Measurements from ENCODE around the gene FAM174C.
"Not testable (repeated sequence)": the region's sequence is repeated elsewhere in the genome, so short reads cannot be mapped to it uniquely, and the experiment has no call there.

The FAM174C gene

DNA sequence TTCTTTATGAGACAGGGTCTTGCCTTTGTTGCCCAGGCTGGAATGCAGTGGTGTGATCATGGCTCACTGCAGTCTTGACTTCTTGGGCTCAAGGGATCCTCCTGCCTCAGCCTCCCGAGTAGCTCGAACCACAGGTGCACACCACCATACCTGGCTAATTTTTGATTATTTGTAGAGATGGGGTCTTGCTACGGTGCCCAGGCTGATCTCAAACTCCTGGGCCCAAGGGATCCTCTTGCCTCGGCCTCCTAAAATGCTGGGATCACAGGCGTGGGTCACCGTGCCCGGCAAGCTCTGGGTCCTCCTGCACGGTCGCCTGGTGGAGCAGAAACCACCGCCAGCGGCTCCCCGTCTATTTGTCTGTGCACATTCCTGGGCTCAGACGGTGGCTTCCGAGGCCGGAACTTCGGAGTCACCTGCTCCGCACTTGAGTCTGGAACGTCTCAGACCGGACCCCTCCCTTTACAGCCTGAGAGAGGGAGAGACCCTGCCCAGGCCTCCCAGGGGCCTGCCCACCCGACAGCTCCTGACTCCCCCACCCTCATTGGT is 32.5 kb downstream of the FAM174C start:
- no peak for DNase-seq

DNA sequence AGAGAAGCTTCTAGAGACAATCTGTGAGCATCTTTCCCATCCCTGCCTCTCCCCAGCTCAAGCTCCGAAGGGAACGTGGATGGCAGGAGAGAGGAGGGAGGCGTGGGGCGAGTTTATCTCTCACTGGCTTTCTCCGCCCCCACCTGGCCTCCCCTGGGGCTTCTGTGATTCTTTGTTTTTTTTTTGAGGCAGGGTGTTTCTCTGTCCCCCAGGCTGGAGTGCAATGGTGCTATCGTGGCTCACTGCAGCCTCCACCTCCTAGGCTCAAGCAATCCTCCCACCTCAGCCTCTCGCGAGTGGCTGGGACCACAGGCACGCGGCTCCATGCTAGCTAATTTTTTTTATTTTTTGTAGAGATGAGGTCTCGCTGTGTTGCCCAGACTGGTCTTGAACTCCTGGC is 33.4 kb downstream of the FAM174C start:
- no peak for DNase-seq

DNA sequence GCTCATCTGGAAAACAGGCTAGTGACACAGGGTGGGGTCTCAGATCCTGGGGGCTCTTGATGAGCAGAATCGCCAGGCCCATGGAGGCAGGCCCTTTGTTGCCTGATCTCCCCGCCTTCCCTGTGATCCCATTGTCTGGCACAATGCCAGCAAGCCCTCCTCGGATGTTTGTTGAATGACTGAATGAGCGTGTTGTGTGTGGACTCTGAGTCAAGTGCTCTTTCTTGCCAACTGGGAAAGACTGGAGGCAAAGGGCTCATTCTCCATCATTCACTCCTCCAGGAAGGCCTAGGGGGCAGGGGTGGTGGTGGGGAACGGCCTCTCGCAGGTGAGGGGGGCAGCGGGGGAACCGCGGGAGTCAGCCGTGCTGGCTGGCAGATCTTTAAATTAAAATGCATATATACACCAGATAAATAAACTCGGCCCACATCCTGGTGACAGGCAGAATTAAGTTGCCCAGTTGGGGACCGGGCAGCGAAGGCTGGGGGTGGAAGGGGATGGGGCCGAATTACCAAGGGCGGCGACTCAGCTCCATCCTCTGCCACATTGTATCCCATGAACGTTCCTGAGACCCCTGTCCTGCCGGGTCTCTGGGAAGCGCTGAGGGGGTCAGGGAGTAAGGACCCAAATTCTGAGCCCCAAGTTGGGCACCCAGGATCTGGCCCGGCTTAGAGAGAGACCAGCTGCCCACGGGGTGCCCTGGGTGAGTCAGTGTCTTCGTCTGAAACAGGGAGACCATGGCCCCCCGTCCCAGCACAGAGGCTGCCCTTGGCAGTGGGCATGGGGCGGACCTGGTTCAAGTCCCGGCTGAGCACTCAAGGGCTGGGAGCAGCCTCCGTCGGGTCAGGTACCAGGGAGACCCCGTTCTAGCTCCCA is 34.9 kb downstream of the FAM174C start:
- DNase-seq = no peak

DNA sequence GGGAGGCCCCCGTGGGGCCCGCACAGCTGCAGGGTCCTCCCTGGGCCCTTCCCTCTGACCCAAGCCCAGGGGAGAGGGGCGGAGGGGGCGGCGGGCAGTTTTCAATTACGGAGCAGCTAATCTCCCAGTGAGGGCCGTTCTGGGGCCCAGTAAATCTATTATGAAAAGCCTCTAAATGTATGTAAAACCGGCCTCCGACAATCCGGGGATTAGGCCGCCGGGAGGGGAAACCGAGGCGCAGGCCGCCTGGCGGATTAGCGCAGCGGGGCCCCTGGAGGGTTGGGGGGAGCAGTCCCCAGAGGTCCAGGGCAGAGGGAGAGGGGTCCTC is 35.5 kb downstream of the FAM174C start:
- no peak for DNase-seq

DNA sequence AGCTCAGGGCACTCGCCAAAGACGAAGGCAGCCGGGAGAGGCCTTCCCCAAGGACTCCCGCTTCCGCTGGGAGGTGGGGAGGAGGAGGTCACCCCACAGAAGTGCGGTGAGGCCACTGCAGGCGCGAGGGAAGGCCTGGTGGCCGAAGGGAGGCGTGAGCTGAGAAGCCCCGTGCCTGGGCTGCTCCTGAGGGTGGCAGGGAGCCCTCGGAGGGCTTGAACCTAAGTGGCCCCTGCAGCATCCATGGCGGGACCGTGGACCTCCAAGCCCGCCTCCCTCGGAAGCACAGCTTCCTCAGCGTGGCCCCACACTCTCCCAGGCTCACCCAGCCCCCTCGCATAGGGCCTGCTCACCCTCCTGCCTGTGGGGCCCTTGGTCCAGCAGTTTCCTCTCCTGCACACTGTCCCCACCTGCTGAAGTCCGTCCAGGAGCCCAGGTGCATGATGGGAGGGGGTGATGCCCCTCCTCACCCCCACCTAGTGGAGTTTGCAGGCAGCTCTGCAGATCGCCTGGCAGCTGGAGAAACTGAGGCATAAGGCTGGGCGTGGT is 36.3 kb downstream of the FAM174C start:
- DNase-seq = no peak

DNA sequence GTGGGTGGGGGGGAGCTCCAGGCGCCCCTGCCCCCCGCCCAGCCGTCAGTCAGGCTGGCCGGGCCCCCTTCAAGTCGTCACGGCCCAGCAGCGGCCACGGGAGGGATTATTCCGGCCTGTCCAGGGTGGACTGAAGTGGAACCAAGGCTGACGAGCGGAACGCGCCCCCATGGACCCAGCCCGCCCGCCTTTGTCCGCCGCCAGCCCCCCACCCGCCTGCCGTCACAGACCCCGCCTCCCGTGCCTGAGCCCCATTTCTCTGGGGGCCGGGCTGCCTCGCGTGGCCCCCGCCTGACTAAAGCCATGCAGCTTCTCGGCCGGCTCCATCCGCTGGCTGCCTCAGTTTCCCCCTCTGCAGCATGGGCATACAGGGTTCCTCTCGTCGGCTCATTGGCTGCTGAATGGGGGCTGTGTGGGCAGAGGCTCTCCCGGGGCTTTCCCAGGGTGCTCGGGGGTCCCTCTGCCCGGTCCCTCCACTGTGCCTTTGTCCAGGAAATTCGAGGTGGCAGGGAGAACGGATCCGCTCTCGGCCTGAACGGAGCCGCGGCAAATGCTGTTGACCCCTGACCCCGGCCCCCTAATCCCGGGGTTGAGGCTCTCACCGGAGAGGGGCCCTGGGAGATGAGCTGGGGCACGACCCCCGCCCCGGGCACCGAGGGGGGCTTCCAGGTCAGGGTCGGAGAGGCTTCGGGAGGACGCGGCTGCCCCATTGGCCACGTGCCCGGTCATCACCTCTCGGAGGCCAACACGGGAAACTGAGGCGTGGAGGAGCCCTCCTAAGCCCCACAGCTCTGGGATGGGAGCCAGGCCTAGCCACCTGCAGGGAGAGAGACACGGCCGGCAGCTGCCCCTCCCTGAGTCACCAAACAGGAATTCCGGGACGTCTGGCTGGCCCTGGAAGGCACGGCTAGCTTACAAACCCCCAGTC is 37.7 kb downstream of the FAM174C start:
- no peak for DNase-seq

DNA sequence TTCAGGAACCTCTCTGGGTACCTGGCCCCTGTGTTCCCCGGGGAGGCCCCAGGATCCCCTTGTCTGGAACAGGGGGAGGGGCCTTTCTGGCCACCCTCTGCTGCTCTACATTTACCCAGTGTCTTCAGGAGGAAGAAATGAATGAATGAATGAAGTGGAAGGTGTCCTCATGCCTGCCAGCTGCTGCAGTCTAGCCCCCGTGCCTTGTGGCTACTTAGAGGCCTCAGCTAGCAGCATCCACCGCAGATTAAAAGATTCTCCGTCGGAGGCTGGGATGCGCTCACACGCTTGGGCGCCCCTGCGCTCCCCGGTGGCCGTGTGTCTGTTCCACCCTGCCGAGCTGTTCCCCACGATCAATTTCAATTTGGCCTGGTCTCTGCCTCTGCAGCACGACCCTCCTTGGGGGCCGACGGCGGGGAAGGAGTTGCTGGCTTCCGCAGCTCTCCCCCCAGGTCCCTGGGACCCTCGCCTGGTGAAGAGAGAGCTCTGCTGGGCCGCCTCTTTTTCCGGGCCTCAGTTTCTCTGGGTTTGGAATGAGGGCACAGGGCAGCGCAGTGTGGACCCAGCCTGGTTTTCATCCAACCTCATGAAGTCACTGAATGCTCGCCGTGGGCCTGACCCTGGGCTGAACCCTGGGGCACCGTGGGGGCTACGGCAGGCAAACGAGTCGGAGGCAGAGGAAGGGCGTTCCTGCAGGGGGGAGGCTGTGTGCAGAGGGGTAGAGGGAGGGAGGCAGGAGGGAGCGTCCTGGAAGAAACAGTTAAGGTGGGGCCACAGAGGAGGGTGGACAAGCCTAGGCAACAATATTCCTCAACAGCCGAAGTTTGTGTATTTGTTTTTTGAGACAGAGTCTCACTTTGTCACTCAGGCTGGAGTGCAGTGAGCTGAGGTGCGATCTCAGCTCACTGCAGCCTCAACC is 38.6 kb downstream of the FAM174C start:
- DNase-seq = no peak

DNA sequence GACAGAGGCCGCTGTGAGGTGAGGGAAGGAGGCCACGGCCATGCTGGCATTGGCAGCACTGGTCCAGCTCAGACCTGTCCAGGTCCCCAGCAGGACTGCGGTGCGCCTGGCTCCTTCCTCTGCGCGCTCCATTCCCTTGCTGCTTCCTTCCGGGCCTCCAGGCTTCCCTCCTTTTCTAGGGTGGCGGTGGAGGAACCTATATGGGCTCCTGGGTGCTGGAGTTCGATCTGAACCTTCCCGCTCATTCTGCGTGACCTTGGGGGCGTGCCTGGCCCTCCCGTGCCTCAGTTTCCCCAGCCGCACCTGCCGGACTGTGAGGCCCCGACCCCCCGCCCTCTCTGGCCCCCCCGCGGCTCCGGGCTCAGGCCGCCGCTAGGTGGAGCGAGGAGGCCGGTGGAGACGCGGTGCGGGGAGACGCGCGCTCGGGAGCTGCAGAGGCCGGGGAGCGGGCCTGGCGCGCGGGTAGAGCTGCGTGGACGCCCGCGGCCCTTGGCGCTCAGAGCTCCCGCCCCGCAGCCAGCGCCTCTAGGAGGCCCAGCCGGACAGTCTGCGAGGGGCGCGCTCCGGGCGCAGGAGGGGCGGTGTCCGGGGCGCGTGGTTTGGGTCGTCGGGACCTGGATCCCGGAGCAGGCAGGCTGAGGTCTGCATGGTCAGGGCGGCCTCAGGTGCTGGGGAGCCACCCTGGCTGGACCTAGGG is 40.3 kb downstream of the FAM174C start:
- no peak for DNase-seq

DNA sequence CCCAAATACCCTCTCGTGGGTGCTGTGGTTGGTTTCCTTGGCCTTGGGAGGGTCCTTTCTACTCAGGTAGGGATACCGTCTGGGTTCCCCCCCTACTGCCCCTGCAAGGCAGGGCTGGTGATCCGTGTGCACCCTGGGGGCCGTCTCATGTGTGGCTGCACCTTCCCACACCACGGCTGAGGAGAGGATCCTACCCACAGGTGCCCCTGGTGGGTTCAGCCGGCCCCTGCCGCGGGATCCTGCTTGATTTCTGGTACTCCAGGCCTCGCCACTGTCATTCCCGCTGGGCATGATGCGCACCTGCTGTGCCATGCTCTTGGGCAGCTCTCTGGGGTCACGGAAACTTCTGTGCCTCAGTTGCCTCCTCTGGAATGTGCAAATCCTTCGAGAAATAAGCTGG is 41.1 kb downstream of the FAM174C start:
- no peak for DNase-seq

DNA sequence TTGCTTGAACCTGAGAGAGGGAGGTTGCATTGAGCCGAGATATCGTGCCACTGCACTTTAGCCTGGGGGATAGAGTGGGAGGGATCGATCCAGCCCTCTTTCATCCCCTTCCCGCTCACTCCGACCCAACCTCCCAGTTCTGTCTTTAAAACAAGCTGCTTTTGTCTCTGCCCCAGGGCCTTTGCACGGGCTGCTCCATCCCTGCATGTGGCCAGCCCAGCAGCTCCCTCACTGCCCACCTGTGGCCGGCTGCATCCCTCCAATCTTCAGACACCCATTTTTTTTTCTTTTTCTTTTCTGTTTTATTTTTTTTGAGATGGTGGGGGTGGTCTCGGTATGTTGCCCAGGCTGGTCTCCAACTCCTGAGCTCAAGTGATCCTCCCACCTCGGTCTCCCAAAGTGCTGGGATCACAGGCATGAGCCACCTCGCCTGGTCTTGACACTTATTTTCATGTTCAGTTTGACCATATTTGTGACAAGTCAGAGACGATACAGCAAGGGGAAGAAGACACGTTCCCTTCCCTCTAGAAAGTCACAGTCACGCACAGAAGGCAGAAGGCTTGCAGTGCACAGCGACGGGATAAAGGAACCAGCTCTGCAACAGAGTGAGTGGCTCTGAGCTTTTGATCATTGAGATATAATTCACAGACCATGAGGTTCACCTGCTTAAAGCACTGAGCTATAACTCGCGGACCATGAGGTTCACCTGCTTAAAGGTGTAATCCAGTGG is 42.1 kb downstream of the FAM174C start:
- DNase-seq = no peak

DNA sequence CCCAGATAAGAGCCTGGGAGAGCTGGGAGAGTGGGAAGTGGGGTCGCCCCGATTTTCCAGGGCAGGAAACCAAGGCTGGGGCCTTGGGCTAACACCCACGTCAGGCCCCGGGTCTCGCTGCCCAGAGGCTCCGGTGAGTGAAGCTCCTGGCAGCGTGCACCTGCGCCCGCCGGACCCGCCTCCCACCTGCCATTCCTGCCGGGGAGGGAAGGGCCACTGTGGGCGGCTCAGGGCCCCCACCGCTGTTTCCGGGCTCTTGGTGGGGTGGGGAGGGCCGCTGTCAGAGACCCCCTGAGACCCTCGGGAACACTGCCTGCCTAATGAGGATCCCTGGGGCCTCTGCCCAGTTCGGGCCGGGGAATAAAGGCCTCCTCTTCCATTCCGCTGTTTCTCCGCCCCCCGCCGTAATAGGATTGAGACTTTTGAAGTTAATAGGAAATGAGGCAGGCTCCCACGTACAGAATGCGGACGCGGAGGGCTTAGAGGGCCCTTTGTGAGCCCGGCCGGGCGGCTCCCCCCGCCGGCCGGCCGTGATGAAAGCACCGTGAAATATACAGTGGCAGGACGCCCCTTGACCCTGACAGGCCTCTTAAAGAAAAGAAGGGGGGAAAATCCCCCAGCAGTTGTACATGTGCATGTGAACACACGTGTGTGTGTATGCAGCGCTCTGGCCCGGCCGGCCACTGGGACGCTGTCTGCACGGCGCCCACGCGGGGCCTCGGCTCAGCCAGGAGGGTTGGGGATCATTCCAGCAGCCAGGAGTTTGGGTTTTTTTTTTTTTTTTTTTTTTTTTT is 43.5 kb downstream of the FAM174C start:
- no peak for DNase-seq

DNA sequence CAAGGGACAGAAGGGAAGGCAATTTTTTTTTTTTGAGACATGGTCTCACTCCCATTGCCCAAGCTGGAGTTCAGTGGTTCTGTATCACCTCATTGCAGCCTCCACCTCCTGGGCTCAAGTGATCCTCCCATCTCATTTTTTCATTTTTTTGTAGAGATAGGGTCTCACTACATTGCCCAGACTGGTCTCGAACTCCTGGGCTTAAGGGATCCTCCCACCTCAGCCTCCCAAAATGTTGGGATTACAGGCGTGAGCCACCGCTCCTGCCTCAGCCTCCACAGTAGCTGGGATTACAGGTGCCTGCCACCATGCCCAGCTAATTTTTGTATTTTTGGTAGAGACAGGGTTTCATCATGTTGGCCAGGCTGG is 44.9 kb downstream of the FAM174C start:
- DNase-seq = not testable (repeated sequence)

DNA sequence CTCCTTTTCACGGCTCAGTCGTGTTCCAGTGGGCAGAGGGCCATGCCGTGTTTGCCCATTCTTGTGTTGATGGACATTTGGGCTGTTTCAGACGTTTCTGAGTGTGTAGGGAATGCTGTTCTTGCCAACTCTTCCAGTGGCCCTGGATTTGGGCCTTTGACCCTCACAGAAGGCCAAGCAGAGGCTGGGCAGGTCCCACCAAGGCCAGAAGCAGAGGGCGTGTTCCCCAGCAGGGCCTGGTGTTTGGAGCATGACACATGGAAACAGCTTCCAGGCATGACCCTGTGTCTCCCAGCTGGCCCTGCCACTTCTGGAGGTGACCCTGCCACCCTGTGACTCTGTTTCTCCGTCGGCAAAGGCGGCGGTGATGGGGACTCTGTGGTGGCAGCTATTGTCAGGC is 46.2 kb downstream of the FAM174C start:
- DNase-seq = no peak

DNA sequence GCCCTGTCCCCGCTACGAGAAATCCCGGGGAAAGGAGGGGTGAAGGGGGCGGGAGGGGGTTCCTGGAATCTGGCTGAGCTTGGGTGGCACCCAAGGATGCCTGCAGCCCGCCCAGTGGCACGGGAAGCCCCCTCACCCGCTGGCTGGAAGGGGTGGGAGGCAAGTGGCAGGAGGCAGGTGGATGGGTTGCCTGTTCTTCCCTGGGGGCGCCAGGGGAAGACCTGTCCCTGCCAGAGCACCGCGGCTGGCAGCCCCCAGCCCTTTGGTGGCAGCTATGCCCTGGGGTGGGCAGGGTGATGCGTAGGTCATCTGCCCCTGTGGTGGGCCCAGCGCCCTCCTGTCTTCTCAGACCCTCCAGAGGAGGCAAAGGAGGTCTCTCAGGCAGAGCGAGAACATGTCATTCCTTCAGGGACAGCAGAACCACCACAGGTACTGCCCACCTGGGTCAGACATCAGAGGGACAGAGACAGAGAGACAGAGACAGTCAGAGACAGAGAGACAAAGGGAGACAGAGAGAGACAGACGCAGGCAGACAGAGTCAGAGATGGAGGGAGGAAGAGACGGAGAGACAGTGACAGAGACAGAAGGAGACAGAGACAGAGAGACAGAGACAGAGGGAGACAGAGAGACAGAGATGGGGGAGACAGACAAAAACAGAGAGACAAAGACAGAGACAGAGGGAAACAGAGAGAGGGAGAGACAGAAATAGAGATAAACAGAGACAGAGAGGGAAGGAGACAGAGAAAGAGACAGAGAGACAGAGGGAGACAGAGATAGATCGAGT is 47.1 kb downstream of the FAM174C start:
- DNase-seq = no peak

DNA sequence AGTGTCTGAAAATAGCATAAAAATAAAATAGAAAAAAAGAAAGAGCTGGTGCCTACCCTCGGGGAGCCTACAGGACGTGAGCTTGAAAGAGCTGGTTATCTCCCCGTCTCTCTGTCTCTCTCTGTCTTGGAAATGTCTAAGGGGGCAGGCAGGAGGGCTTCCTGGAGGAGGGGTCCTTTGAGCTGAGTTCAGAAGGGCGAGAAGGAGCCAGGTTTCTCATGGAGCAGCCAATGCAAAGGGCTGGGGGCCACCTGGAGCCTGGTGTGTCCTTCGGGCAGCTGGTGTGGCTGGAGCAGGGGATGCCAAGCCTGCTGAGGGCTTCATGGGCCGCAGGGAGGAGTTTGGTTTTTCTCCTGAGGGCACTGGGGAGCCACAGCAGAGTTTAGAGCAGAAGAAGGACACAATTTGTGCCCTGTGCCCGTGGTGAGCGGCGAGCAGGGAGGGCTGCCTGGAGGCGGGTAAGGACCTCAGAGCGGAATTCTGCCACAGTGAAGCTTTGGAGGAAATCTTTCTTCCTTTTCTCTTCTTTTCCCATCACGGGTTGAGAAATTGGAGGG is 49.0 kb downstream of the FAM174C start:
- no peak for DNase-seq

DNA sequence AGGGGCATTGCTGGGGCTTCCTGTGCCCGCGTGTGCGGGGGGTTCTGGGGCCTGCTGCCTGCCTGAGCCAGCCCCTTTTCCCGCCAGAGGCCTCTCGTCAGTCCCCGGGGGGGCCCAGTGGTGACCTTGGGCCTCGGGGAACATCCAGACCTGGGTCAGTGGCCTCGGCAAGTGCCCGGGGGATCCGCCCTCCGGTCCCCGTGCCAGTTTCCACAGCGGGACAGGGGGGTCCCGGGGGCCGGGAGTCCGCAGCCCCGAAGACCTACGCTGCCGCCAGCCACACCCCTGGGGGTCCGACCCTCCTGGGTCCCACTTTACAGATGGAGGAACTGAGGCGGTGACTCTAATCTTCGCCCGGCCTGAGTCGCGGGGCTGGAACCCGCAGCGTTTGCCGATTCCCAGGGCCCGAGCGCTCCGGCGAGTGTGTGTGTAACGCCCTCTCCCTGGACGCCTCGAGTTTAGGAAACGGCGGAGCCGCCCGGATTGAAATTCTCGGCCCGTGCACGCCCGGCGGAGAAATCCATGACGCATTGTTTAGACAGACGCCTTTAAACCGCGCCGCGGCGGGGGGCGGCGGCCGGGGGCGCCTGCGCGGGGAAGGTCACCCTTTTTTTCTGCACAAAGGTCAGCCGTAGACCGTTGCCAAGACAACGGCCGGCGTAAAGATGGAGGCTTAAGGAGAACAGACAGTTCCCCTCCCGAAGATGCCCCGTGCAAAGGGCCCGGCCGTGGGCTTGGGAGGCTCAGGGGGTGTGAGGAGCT is 49.7 kb downstream of the FAM174C start:
- DNase-seq = no peak

DNA sequence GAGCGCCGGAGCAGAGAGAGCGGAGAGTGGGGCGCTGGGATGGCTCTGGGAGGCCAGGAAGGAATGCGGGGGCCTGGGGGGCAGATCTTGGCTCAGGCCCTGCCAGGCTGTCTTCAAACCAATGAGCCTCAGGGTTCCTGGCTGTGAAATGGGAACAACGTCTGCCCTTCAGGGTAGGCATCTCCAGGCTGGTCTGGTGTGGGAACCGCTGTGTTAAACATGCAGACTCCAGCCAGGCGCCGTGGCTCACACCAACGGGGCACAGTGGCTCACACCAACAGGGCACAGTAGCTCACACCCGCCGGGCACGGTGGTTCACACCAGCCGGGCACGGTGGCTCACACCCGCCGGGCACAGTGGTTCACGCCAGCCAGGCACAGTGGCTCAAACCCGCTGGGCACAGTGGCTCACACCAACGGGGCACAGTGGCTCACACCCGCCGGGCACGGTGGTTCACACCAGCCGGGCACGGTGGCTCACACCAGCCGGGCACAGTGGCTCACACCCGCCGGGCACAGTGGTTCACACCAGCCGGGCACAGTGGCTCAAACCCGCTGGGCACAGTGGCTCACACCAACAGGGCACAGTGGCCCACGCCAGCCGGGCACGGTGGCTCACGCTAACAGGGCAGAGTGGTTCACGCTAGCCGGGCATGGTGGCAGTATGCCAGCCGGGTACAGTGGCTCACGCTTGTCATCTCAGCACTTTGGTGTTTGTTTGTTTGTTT is 50.4 kb downstream of the FAM174C start:
- DNase-seq = no peak

DNA sequence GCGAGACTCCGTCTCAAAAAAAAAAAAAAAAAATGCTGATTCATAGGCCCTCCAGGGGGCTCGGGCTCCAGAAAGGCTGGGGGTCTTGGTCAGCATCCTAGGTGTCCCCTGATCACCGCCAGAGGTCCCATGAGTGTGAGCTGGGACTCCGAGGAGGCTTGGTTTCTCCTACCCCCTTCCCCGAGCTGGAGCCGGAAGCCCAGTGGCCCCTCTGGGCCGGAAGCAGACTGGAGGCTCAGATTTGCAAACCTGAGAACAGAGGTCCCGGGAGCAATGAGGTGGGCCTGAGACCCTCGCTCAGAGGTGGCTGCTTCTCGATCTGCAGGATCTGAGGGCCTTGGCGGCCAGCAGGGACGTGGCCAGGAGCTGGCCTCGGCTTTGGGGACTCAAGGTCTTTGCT is 51.8 kb downstream of the FAM174C start:
- no peak for DNase-seq

Measured in activated CD4-positive, CD25-positive, alpha-beta regulatory T cell treated with anti-CD3 and anti-CD28 coated beads, Interleukin-2, amount 50 U/mL, for 72 hours (primary cell).